SK-N-SH (cell line): Measurements from ENCODE around the gene IGFL1. TPM values are rescaled to one million over a fixed set of nuclear protein-coding genes. Genes with fewer than 3 reads are reported as not detected.

Experiments
- CTCF ChIA-PET: fragments of 300-600, 350-600 bp; formaldehyde crosslinking; extraction: SDS; loops from one replicate; lab custom pipeline; 2021; lab: Yijun Ruan, JAX
- POLR2A ChIA-PET: fragments of 350-600 bp; sonication (Branson Sonifier 250); formaldehyde crosslinking; extraction: SDS; loops from one replicate; lab custom pipeline; 2020; ENCODE audit warnings: antibody characterized with exemption, inconsistent platforms; lab: Yijun Ruan, JAX
- DNase-seq: peaks from one replicate; pipeline ENCODE4 v3.0.0; 2012
- H2AFZ ChIP-seq: fragments of 200-600 bp; sonication (generic); 2 replicates; pipeline ENCODE4 v1.8.1; 2016; ENCODE audit warnings: antibody characterized with exemption, mild to moderate bottlenecking, low read depth
- H3F3A ChIP-seq: fragments of 200-600 bp; sonication (generic); replicated peaks from 2 replicates; pipeline ENCODE3; 2016; ENCODE audit warnings: antibody characterized with exemption, mild to moderate bottlenecking; ENCODE audit not compliant: insufficient read depth
- H3K27ac ChIP-seq, 2 experiments: fragments of 200-500 bp in 1 of 2; fragments of 200-600 bp in 1 of 2; sonication (Bioruptor generic) in 1 of 2; sonication (generic), shearing (Covaris generic) in 1 of 2; 2 replicates each; pipeline versions ENCODE4 v1.5.1 to v1.6.1; 2014 to 2016; ENCODE audit warnings: low read depth in 2 of 2, inconsistent platforms in 1 of 2, low read length in 1 of 2, mild to moderate bottlenecking in 1 of 2, mixed read lengths in 1 of 2
- H3K27me3 ChIP-seq: fragments of 200-600 bp; sonication (generic), shearing (Covaris generic); 2 replicates; pipeline ENCODE4 v1.6.1; 2016; ENCODE audit warnings: mixed run types; ENCODE audit not compliant: insufficient read depth
- H3K36me3 ChIP-seq, 2 experiments: fragments of 200-500 bp in 1 of 2; fragments of 200-600 bp in 1 of 2; sonication (Bioruptor generic) in 1 of 2; sonication (generic) in 1 of 2; replicated peaks in 1 of 2; 2 replicates each; pipeline versions ENCODE3 to v1.5.1; 2014 to 2016; ENCODE audit warnings: low read length in 1 of 2, mild to moderate bottlenecking in 1 of 2; ENCODE audit not compliant: insufficient read depth in 2 of 2, control insufficient read depth in 1 of 2
- H3K4me1 ChIP-seq, 2 experiments: fragments of 200-500 bp in 1 of 2; fragments of 200-600 bp in 1 of 2; sonication (Bioruptor generic) in 1 of 2; sonication (generic), shearing (Covaris generic) in 1 of 2; 2 replicates each; pipeline versions ENCODE4 v1.5.1 to v1.6.1; 2014 to 2016; ENCODE audit warnings: low read depth in 1 of 2, low read length in 1 of 2, mixed run types in 1 of 2; ENCODE audit not compliant: insufficient read depth in 2 of 2, control insufficient read depth in 1 of 2
- H3K4me2 ChIP-seq: fragments of 200-600 bp; sonication (generic), shearing (Covaris generic); 2 replicates; pipeline ENCODE4 v1.6.1; 2017; ENCODE audit warnings: mixed run types
- H3K4me3 ChIP-seq, 2 experiments: fragments of 200-500 bp in 1 of 2; fragments of 200-600 bp in 1 of 2; sonication (Bioruptor generic) in 1 of 2; sonication (generic), shearing (Covaris generic) in 1 of 2; 2 replicates each; pipeline versions ENCODE4 v1.5.1 to v1.8.1; 2014 to 2016; ENCODE audit warnings: low read depth in 2 of 2, inconsistent platforms in 1 of 2, low read length in 1 of 2, mild to moderate bottlenecking in 1 of 2, mixed read lengths in 1 of 2, moderate library complexity in 1 of 2
- H3K79me2 ChIP-seq: fragments of 200-600 bp; sonication (generic); 2 replicates; pipeline ENCODE4 v1.8.1; 2017; ENCODE audit warnings: mild to moderate bottlenecking; ENCODE audit not compliant: insufficient read depth
- H3K9ac ChIP-seq: fragments of 200-600 bp; sonication (generic); 2 replicates; pipeline ENCODE4 v1.6.1; 2017; ENCODE audit warnings: mixed run types
- H3K9me2 ChIP-seq: fragments of 200-600 bp; sonication (generic); 2 replicates; pipeline ENCODE4 v1.6.1; 2017; ENCODE audit warnings: mixed run types
- H3K9me3 ChIP-seq: fragments of 200-600 bp; sonication (generic); 2 replicates; pipeline ENCODE4 v1.6.1; 2017; ENCODE audit warnings: mixed run types, mild to moderate bottlenecking, moderate library complexity
- H4K20me1 ChIP-seq: fragments of 200-600 bp; sonication (generic); 2 replicates; pipeline ENCODE4 v1.6.1; 2017; ENCODE audit warnings: mild to moderate bottlenecking, mixed run types; ENCODE audit not compliant: insufficient read depth
- EZH2phosphoT487 ChIP-seq: fragments of 200-600 bp; sonication (generic); IDR thresholded peaks from 2 replicates; pipeline ENCODE4 v1.6.1; 2017; ENCODE audit warnings: low read depth, mixed run types, mild to moderate bottlenecking, antibody characterized with exemption, moderate library complexity, borderline replicate concordance
- FOSL2 ChIP-seq: IDR thresholded peaks from 2 replicates; pipeline ENCODE4 v1.4.0; 2012; ENCODE audit warnings: low read depth, mild to moderate bottlenecking, moderate library complexity, borderline replicate concordance
- GATA2 ChIP-seq: sonication (generic); formaldehyde crosslinking; IDR thresholded peaks from 2 replicates; pipeline ENCODE4 v1.5.0; 2020; ENCODE audit warnings: mild to moderate bottlenecking, missing genetic modification reagents
- NFIC ChIP-seq: IDR thresholded peaks from 2 replicates; pipeline ENCODE4 v1.4.0; 2012; ENCODE audit warnings: borderline replicate concordance
- POLR2AphosphoS5 ChIP-seq: IDR thresholded peaks from 2 replicates; pipeline ENCODE4 v1.6.1; 2012; ENCODE audit warnings: low read depth, low read length
- RAD21 ChIP-seq: IDR thresholded peaks from 2 replicates; pipeline ENCODE4 v1.6.1; 2012; ENCODE audit warnings: mild to moderate bottlenecking, low read length
- RCOR1 ChIP-seq: fragments of 150-350 bp; IDR thresholded peaks from 2 replicates; pipeline ENCODE4 v1.6.1; 2017; ENCODE audit warnings: antibody characterized with exemption, low read length
- RFX5 ChIP-seq: IDR thresholded peaks from 2 replicates; pipeline ENCODE4 v1.6.1; 2012; ENCODE audit warnings: mild to moderate bottlenecking, improper control_type of control experiment, low read length
- RXRA ChIP-seq: IDR thresholded peaks from 2 replicates; pipeline ENCODE4 v1.4.0; 2012; ENCODE audit warnings: low read depth, mild to moderate bottlenecking, borderline replicate concordance
- TAF1 ChIP-seq: IDR thresholded peaks from 2 replicates; pipeline ENCODE4 v1.6.1; 2012; ENCODE audit warnings: low read depth, mild to moderate bottlenecking, low read length, moderate library complexity, borderline replicate concordance
- TCF12 ChIP-seq: IDR thresholded peaks from 2 replicates; pipeline ENCODE4 v1.4.0; 2012
- USF1 ChIP-seq: IDR thresholded peaks from 2 replicates; pipeline ENCODE4 v1.4.0; 2012; ENCODE audit warnings: low read depth, borderline replicate concordance
- WGBS: methylation state at CpG from one replicate; pipeline ENCODE4 v1.1.6; 2017; ENCODE audit warnings: low lambda C conversion rate; 5-methylcytosine and 5-hydroxymethylcytosine counted together
- polyA plus RNA-seq, 3 experiments: library from polyadenylated mRNA; depleted of rRNA; stranded (reverse); fragments of >200 nt; gene quantifications; 2 replicates each; pipeline ENCODE4 v1.2.3, GENCODE V29; 2012
- TF ChIP-seq, protein P1 (sequence below): IDR thresholded peaks from 2 replicates; pipeline ENCODE4; 2012
- TF ChIP-seq, protein P2 (sequence below): fragments of 150-350 bp; IDR thresholded peaks from 2 replicates; pipeline ENCODE4 v1.6.1; 2016; ENCODE audit warnings: mild to moderate bottlenecking, low read depth, low read length
- TF ChIP-seq, protein P3 (sequence below): fragments of 150-350 bp; IDR thresholded peaks from 2 replicates; pipeline ENCODE4 v1.6.1; 2017; ENCODE audit warnings: antibody characterized with exemption, low read length, low read depth, borderline replicate concordance

The IGFL1 gene
- polyA plus RNA-seq, 1 of the 3 experiments (the other 2 are of a cell fraction), result not detected

DNA sequence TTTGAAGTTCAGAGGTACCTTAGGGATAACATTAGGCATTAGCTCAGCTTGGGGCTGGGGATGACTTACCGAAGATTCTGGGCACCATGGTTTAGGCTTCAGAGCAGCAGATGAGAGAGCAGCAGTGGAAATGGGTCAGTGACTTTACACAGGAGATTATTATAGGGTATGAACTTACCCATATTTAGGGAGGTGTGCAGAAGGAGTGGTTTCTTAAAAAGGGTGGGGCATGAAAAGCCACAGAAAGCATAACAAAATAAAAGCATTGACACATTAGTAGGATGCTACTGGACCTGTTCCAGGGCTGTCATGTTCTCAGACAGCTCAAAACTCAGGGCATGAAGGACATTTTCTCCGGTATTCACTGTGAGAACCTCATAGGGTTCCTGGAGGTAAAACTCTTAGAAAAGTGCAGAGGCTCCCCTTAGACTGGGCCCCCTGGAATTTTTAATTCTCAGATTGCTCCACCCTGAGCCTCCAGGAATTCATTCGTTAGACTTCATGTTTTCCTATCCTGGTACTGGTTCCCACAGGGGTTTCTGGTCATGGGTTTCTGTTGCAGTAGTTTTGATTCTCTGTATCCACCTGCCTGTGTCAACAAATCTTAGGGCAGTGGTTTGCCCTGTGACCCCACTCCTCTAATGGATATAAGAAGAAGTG, 20.7 kb downstream of the IGFL1 start:
- no peak for TF ChIP-seq RFX5
- Histone ChIP-seq H3K9me3 (no peaks in the 10 kb centered on the region), H3K9ac (no peak overlapping the region), H3K4me2 (no peak overlapping the region), H3F3A (no peaks in the 10 kb centered on the region), H3K79me2 (no peaks in the 10 kb centered on the region), H3K36me3 (no peaks in the 10 kb centered on the region), H3K27ac (no peak overlapping the region), H3K4me1 (no peaks in the 10 kb centered on the region), H3K4me3 (no peak overlapping the region), H3K27me3 (peaks cover 86% of the 10 kb centered on the region), H2AFZ (no peak overlapping the region), H4K20me1 (no peaks in the 10 kb centered on the region), H3K9me2 (no peaks in the 10 kb centered on the region)
- ChIA-PET CTCF (interaction anchor here (1.2 to 1.8 kb wide), 3 partner anchors 15 to 222 kb away, joined by 4 to 5 read pairs (median 4); no protein-coding TSS in a partner anchor), POLR2A (no interaction called here)
- WGBS, result 6% methylated on average over 3 of the region's 3 CpGs
- no peak for DNase-seq

DNA sequence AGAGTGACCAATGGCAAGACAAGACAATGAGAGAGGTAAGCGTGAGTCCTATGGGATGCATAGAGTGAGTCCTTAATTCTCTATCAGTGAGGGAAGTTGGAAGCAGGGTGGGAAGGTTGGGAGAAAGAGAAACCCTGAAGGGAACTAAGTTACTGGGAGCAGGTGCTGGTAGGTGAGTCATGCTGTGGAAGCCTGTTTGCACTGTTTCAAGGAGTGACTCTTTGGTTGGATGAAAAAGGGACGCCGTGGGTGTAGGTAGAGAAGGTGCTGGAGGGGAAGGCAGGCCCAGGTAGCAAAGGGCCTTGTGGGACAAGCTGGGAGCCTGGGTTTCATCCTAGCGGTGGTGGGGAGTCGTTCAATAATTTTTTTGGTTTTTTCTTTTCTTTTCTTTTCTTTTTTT, 21.9 kb downstream of the IGFL1 start:
- WGBS, result 13% methylated on average over 5 of the region's 5 CpGs
- H3F3A ChIP-seq, result no peaks in the 10 kb centered on the region
- no peaks in the 10 kb centered on the region for H4K20me1 ChIP-seq
- no peak overlapping the region for H3K4me3 ChIP-seq
- no peaks in the 10 kb centered on the region for H3K4me1 ChIP-seq
- no peak overlapping the region for H3K4me2 ChIP-seq
- POLR2A ChIA-PET, result no interaction called here
- no peak for DNase-seq
- TF ChIP-seq GATA2 (CRISPR knock-in tag), result no peak
- no peak for TF ChIP-seq NFIC
- no peak for TF ChIP-seq RAD21
- TF ChIP-seq USF1, result no peak
- TF ChIP-seq, protein P1, sequence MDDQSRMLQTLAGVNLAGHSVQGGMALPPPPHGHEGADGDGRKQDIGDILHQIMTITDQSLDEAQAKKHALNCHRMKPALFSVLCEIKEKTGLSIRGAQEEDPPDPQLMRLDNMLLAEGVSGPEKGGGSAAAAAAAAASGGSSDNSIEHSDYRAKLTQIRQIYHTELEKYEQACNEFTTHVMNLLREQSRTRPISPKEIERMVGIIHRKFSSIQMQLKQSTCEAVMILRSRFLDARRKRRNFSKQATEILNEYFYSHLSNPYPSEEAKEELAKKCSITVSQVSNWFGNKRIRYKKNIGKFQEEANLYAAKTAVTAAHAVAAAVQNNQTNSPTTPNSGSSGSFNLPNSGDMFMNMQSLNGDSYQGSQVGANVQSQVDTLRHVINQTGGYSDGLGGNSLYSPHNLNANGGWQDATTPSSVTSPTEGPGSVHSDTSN, result no peak
- TF ChIP-seq, protein P2, sequence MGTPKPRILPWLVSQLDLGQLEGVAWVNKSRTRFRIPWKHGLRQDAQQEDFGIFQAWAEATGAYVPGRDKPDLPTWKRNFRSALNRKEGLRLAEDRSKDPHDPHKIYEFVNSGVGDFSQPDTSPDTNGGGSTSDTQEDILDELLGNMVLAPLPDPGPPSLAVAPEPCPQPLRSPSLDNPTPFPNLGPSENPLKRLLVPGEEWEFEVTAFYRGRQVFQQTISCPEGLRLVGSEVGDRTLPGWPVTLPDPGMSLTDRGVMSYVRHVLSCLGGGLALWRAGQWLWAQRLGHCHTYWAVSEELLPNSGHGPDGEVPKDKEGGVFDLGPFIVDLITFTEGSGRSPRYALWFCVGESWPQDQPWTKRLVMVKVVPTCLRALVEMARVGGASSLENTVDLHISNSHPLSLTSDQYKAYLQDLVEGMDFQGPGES, result no peak
- TF ChIP-seq RXRA, result no peak
- no peak for TF ChIP-seq TCF12
- no peak for TF ChIP-seq EZH2phosphoT487
- no peak for TF ChIP-seq FOSL2
- TF ChIP-seq RCOR1, result no peak
- TF ChIP-seq POLR2AphosphoS5, result no peak
- TF ChIP-seq TAF1, result no peak
- TF ChIP-seq, protein P3, sequence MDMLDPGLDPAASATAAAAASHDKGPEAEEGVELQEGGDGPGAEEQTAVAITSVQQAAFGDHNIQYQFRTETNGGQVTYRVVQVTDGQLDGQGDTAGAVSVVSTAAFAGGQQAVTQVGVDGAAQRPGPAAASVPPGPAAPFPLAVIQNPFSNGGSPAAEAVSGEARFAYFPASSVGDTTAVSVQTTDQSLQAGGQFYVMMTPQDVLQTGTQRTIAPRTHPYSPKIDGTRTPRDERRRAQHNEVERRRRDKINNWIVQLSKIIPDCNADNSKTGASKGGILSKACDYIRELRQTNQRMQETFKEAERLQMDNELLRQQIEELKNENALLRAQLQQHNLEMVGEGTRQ, result no peak
- H3K9me3 ChIP-seq, result no peaks in the 10 kb centered on the region
- peaks cover 88% of the 10 kb centered on the region for H3K27me3 ChIP-seq
- no peaks in the 10 kb centered on the region for H3K79me2 ChIP-seq
- CTCF ChIA-PET, result interaction anchor here (0.8 kb wide), 1 partner anchor 174 kb away, joined by 3 read pairs; no protein-coding TSS in a partner anchor
- no peaks in the 10 kb centered on the region for H3K36me3 ChIP-seq
- H3K9ac ChIP-seq, result no peak overlapping the region
- H2AFZ ChIP-seq, result no peak overlapping the region
- H3K9me2 ChIP-seq, result no peaks in the 10 kb centered on the region
- H3K27ac ChIP-seq, result no peak overlapping the region
